ENCODE results near the gene CEP85. TPM values are rescaled to one million over a fixed set of nuclear protein-coding genes. Genes with fewer than 3 reads are reported as not detected.
A peak's percentile ranks its signal among the peaks of the same experiment; 100 is the strongest.
"Not testable (repeated sequence)": the region's sequence is repeated elsewhere in the genome, so short reads cannot be mapped to it uniquely, and the experiment has no call there.

Gene CEP85
- total RNA-seq, 2 donors from 2014 or later: 30.8 to 34.6 TPM

GRCh38 chr1:26307363-26307781, 73.4 kb downstream of the CEP85 start:
- Mint-ChIP-seq H3K4me3 (peak overlapping the region; percentile 70 to 99), H3K27me3 (ENCODE audit: low read depth) (no peaks in the 10 kb centered on the region), H3K9me3 (no peaks in the 10 kb centered on the region), H3K4me1 (ENCODE audit: low read depth) (peaks cover 47% of the 10 kb centered on the region), H3K27ac (peak overlapping the region; percentile 91), H3K36me3 (ENCODE audit: insufficient read depth in 2 of 2) (no peaks in the 10 kb centered on the region)
- peak in 1 of 2 donors; percentile 7 for DNase-seq
- peak; percentile 2 to 3 for ATAC-seq (replicated peaks in 1 of 2)

DNA sequence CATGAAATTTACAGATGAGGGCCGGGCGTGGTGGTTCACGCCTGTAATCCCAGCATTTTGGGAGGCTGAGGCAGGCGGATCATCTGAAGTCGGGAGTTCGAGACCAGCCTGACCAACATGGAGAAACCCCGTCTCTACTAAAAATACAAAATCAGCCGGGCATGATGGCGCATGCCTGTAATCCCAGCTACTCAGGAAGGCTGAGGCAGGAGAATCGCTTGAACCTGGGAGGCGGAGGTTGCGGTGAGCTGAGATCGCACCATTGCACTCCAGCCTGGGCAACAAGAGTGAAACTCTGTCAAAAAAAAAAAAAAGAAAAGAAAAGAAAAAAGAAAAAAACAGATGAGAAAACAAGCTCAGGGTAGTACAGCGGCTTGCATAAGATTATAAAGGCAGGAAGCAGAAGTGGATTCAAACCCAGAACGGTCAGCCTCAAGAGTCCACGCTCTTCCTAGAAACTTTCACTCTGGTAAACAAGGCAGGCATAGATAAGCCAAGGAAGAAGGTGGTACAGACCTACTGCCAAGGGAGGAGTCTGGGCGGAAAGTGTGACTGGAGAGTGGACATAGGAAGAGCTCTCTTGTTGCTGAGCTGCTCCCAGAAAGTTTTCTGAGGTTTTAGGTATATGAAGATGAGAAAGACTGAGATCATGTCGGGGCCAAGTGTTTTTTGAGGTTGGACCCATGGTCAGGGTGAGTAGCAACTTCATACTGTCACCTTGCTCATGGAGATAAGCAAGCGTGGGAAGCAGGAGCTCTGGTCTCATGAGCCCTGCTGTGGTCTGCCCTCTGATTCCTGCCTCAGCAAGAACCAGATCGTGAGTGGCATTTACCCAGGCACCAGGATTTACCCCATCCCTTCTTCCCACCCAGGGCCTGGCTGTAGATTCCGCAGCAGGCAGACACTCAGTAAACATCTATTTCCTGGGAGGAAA, 74.2 kb downstream of the CEP85 start:
- Mint-ChIP-seq H3K27ac (peak overlapping the region; percentile 91), H3K4me3 (peak overlapping the region; percentile 70 to 99), H3K4me1 (ENCODE audit: low read depth) (peaks cover 47% of the 10 kb centered on the region)
- peak; percentile 58 to 74 for DNase-seq
- not testable (repeated sequence) for H3K27me3 Mint-ChIP-seq (ENCODE audit: low read depth); H3K9me3 Mint-ChIP-seq; H3K36me3 Mint-ChIP-seq (ENCODE audit: insufficient read depth in 2 of 2)
- peak; percentile 67 to 70 for ATAC-seq (replicated peaks in 1 of 2)

GRCh38 chr1:26314501-26314900, 80.5 kb downstream of the CEP85 start:
- ATAC-seq (replicated peaks in 1 of 2) (no peak), DNase-seq (no peak)
- Mint-ChIP-seq H3K27me3 (ENCODE audit: low read depth) (no peaks in the 10 kb centered on the region), H3K27ac (peak overlapping the region; percentile 27), H3K36me3 (ENCODE audit: insufficient read depth in 2 of 2) (peaks cover 0 to 2% of the 10 kb centered on the region in 2 donors), H3K4me3 (peak overlapping the region in 1 of 2 donors; percentile 68), H3K9me3 (no peaks in the 10 kb centered on the region), H3K4me1 (ENCODE audit: low read depth) (peaks cover 56% of the 10 kb centered on the region)

DNA sequence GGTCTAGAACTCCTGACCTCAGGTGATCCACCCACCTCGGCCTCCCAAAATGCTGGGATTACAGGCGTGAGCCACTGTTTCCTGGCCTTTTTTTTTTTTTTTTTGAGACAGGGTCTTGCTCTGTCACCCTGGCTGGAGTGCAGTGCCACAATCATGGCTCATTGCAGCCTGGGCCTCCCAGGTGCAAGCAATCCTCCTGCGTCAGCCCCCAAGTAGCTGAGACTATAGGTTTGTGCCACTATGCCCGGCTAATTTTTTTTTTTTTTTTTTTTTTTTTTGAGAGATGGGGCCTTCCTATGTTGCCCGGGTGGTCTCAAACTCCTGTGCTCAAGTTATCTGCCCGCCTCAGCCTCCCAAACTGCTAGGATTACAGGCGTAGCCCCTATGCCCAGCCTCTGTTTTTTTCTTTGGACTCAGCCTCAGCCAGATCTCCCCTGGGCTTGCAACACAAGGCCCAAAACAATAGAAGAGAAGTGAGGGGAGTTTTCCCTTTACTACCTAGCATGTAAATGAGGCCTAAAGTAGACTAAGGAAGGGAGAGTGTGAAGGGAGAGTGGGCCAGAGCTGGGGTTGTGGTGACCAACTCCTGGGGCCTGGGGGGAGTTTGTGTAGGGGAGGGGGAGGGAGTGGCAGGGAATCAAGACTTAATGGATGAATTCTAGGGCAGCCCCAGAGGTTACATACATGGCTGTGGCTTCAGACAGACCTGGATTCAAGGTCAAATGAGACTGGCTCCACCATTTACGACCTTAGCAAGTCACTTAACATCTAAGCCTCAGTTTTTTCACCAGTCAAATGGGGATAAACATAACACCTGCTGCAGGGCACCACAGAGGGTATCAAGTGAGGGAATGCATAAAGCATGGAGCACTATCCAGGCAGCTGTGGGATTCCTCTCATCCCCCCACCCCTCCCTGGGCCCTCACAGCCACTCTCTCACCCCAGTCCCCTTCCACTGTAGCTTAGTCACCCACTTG, 82.2 kb downstream of the CEP85 start:
- Mint-ChIP-seq H3K4me3 (peak overlapping the region; percentile 66 to 68), H3K9me3 (no peaks in the 10 kb centered on the region), H3K36me3 (ENCODE audit: insufficient read depth in 2 of 2) (peaks cover 1 to 5% of the 10 kb centered on the region in 2 donors), H3K4me1 (ENCODE audit: low read depth) (peaks cover 71% of the 10 kb centered on the region), H3K27me3 (ENCODE audit: low read depth) (no peaks in the 10 kb centered on the region), H3K27ac (peak overlapping the region; percentile 76)
- DNase-seq: no peak
- no peak for ATAC-seq (replicated peaks in 1 of 2)

GRCh38 chr1:26317146-26317545, 83.1 kb downstream of the CEP85 start:
- Mint-ChIP-seq H3K4me1 (ENCODE audit: low read depth) (peaks cover 75% of the 10 kb centered on the region), H3K9me3 (no peaks in the 10 kb centered on the region), H3K27ac (peak overlapping the region; percentile 81), H3K4me3 (peak overlapping the region; percentile 96 to 97), H3K27me3 (ENCODE audit: low read depth) (no peaks in the 10 kb centered on the region), H3K36me3 (ENCODE audit: insufficient read depth in 2 of 2) (peaks cover 4 to 6% of the 10 kb centered on the region in 2 donors)
- no peak for DNase-seq
- ATAC-seq (replicated peaks in 1 of 2): no peak

DNA sequence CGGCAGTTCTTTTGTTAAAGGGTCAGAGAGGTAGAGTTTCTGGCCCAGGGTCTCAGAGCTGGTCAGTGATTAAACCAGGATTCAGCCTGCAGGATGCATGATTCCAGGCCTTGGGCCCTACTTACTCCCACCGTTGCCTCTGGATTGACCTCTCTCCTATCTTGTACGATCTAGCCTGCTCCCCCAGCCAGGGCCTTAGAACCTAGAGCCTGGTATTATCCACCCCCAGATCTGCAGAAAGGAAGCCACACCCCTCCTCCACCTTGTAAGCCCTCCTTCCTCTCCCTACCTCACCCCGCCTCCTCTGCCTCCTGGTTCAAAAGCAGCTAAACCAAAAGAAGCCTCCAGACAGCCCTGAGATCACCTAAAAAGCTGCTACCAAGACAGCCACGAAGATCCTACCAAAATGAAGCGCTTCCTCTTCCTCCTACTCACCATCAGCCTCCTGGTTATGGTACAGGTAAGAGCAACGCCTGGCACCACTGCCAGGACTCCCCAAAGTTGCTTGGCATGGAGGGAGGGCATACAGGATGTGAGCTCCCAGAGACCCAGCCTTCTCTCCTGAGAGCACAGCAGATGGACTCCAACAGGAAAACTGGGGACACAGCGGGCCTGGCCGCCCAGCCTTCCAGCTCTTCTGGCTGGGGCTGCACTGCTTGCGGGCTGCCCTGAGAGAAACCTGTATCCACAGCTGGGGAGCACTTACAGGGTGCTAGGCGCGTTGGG, 83.8 kb downstream of the CEP85 start, which contains the start of gene CD52:
TSS of gene CD52 (plus strand) at position 347 of the 726 bp plus-strand sequence. CDS start at position 407, 60 bp downstream.
- peaks cover 5 to 6% of the 10 kb centered on the region in 2 donors for H3K36me3 Mint-ChIP-seq (ENCODE audit: insufficient read depth in 2 of 2)
- ATAC-seq (replicated peaks in 1 of 2): peak; percentile 53 to 64
- H3K27me3 Mint-ChIP-seq (ENCODE audit: low read depth): no peaks in the 10 kb centered on the region
- peak within 1 kb of the TSS; percentile 81 for H3K27ac Mint-ChIP-seq
- peak within 1 kb of the TSS; percentile 96 to 97 for H3K4me3 Mint-ChIP-seq
- DNase-seq: peak; percentile 72 to 76
- no peaks in the 10 kb centered on the region for H3K9me3 Mint-ChIP-seq
- H3K4me1 Mint-ChIP-seq (ENCODE audit: low read depth): peaks cover 78% of the 10 kb centered on the region

GRCh38 chr1:26318338-26319064, 84.5 kb downstream of the CEP85 start:
- Mint-ChIP-seq H3K36me3 (ENCODE audit: insufficient read depth in 2 of 2) (peaks cover 6 to 10% of the 10 kb centered on the region in 2 donors), H3K4me1 (ENCODE audit: low read depth) (peaks cover 83% of the 10 kb centered on the region), H3K27ac (peak overlapping the region; percentile 81), H3K4me3 (peak overlapping the region; percentile 96 to 97), H3K27me3 (ENCODE audit: low read depth) (no peaks in the 10 kb centered on the region), H3K9me3 (no peaks in the 10 kb centered on the region)
- DNase-seq: peak; percentile 73 to 76
- peak; percentile 47 for ATAC-seq (replicated peaks in 1 of 2)

DNA sequence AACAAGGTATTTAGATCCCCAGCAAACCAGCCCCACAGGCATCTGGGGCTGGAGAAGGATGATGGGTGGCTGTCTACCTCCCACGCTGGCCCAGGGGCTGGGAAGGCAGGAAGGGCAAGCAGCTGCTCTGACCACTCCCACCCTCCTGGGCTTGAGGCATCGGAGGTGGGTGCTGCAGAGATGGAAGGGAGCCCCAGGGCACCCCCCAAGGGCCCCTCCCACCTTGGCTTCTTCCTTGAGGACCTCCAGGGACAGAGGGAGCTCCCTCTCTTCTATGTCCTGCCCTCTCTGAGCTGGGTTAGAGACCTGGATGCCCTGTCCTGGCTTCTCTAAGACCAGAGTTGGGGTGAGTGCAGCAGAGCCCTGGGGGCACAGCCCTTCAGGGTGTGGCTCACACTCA, 86.9 kb downstream of the CEP85 start:
- H3K27ac Mint-ChIP-seq: no peak overlapping the region
- ATAC-seq (replicated peaks in 1 of 2): peak; percentile 0 to 17
- H3K27me3 Mint-ChIP-seq (ENCODE audit: low read depth): no peaks in the 10 kb centered on the region

GRCh38 chr1:26321315-26322041, 87.5 kb downstream of the CEP85 start:
- DNase-seq (peak; percentile 93 to 96), ATAC-seq (replicated peaks in 1 of 2) (peak; percentile 68 to 70)
- Mint-ChIP-seq H3K4me1 (ENCODE audit: low read depth) (peaks cover 58% of the 10 kb centered on the region), H3K27ac (peak overlapping the region; percentile 79), H3K4me3 (peak overlapping the region; percentile 70 to 74), H3K27me3 (ENCODE audit: low read depth) (no peaks in the 10 kb centered on the region), H3K9me3 (no peaks in the 10 kb centered on the region), H3K36me3 (ENCODE audit: insufficient read depth in 2 of 2) (peaks cover 6 to 12% of the 10 kb centered on the region in 2 donors)

More for the DNA sequence above, 86.9 kb downstream of the CEP85 start:
- Mint-ChIP-seq H3K4me1 (ENCODE audit: low read depth) (peaks cover 64% of the 10 kb centered on the region), H3K9me3 (no peaks in the 10 kb centered on the region), H3K36me3 (ENCODE audit: insufficient read depth in 2 of 2) (peaks cover 6 to 12% of the 10 kb centered on the region in 2 donors), H3K4me3 (peak overlapping the region; percentile 74 to 97)
- DNase-seq: no peak

- ATAC-seq (replicated peaks in 1 of 2) (no peak), DNase-seq (no peak)
- H3K27ac Mint-ChIP-seq: no peak overlapping the region
- no peaks in the 10 kb centered on the region for H3K27me3 Mint-ChIP-seq (ENCODE audit: low read depth)
- H3K4me1 Mint-ChIP-seq (ENCODE audit: low read depth): peaks cover 53% of the 10 kb centered on the region
- no peak overlapping the region for H3K4me3 Mint-ChIP-seq
- H3K9me3 Mint-ChIP-seq: no peaks in the 10 kb centered on the region
- peaks cover 6 to 12% of the 10 kb centered on the region in 2 donors for H3K36me3 Mint-ChIP-seq (ENCODE audit: insufficient read depth in 2 of 2)
These were observed 88.0 kb downstream of the CEP85 start for GRCh38 chr1:26322042-26322331.

DNA sequence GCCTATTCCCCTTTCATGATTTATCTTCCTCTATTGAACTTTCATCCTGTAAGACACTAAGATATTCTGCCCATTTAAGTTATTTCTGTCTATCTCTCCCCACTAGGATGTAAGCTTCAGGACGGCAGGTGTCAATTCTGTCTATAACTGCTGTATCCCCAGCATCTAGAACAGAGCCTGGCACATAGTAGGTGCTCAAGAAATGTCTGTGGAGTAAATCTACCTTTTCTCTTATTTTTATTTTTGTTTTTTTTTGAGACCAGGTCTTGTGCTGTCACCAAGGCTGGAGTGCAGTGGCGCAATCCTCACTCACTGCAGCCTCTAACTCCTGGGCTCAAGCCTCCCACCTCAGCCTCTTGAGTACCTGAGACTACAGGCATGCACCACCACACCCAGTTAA, 89.4 kb downstream of the CEP85 start:
- peaks cover 4 to 12% of the 10 kb centered on the region in 2 donors for H3K36me3 Mint-ChIP-seq (ENCODE audit: insufficient read depth in 2 of 2)
- ATAC-seq (replicated peaks in 1 of 2) (no peak), DNase-seq (no peak)
- H3K9me3 Mint-ChIP-seq: no peaks in the 10 kb centered on the region
- peaks cover 39% of the 10 kb centered on the region for H3K4me1 Mint-ChIP-seq (ENCODE audit: low read depth)
- no peak overlapping the region for H3K4me3 Mint-ChIP-seq
- H3K27me3 Mint-ChIP-seq (ENCODE audit: low read depth): no peaks in the 10 kb centered on the region
- peak overlapping the region; percentile 79 for H3K27ac Mint-ChIP-seq
